K562 (cell line): ENCODE measurements around the gene SLC7A4. TPM values are rescaled to one million over a fixed set of nuclear protein-coding genes. Genes with fewer than 3 reads are reported as not detected.
A peak's percentile ranks its signal among the peaks of the same experiment; 100 is the strongest.

Experiments
- ATF1 ChIP-seq, 2 experiments: fragments of 450-650 bp in 1 of 2; IDR thresholded peaks; 2 replicates each; pipeline ENCODE4 v1.6.1; 2016; ENCODE audit warnings: missing compliant biosample characterization in 1 of 2, missing genetic modification characterization in 1 of 2
- DNMT1 ChIP-seq: fragments of 450-650 bp; IDR thresholded peaks from 2 replicates; pipeline ENCODE4 v1.6.1; 2016; ENCODE audit warnings: antibody characterized with exemption, mild to moderate bottlenecking
- ELF4 ChIP-seq: fragments of 450-650 bp; formaldehyde crosslinking; IDR thresholded peaks from 2 replicates; pipeline ENCODE4 v1.4.0; 2022; ENCODE audit warnings: missing genetic modification characterization
- ETS2 ChIP-seq: IDR thresholded peaks from 2 replicates; pipeline ENCODE4 v1.6.1; 2016; ENCODE audit warnings: borderline replicate concordance, missing genetic modification characterization, mild to moderate bottlenecking, moderate library complexity, missing compliant biosample characterization; ENCODE audit not compliant: poor library complexity, severe bottlenecking
- HDGF ChIP-seq: fragments of 450-650 bp; IDR thresholded peaks from 2 replicates; pipeline ENCODE4 v1.6.1; 2016
- HINFP ChIP-seq: fragments of 450-650 bp; conservative IDR thresholded peaks from 2 replicates; pipeline ENCODE4 v1.6.1; 2016; ENCODE audit warnings: missing genetic modification characterization, low read depth, mild to moderate bottlenecking, control low read depth, missing compliant biosample characterization
- HSF4 ChIP-seq: fragments of 250-450 bp; sonication (Bioruptor Pico); IDR thresholded peaks from 2 replicates; pipeline ENCODE4 v2.1.2; 2022; ENCODE audit warnings: mild to moderate bottlenecking, moderate library complexity, borderline replicate concordance
- LARP7 ChIP-seq: fragments of 450-650 bp; IDR thresholded peaks from 2 replicates; pipeline ENCODE4 v1.6.1; 2016
- NCOR1 ChIP-seq: fragments of 450-650 bp; IDR thresholded peaks from 2 replicates; pipeline ENCODE4 v1.6.1; 2016; ENCODE audit warnings: mild to moderate bottlenecking, moderate library complexity
- NR2F6 ChIP-seq: fragments of 450-650 bp; formaldehyde crosslinking; IDR thresholded peaks from 2 replicates; pipeline ENCODE4 v1.4.0; 2020; ENCODE audit warnings: mild to moderate bottlenecking
- PRPF4 ChIP-seq: fragments of 200-400 bp; formaldehyde crosslinking; IDR thresholded peaks from one replicate; pipeline ENCODE4 v1.6.1; 2017; ENCODE audit warnings: low read length, low read depth, mild to moderate bottlenecking; ENCODE audit not compliant: insufficient read depth, poor library complexity, severe bottlenecking
- RUNX1 ChIP-seq: sonication (generic); IDR thresholded peaks from 2 replicates; pipeline ENCODE4 v1.6.1; 2016; ENCODE audit warnings: antibody characterized with exemption, low read depth
- TCF7L2 ChIP-seq: fragments of 150-350 bp; IDR thresholded peaks from 2 replicates; pipeline ENCODE4 v1.6.1; 2016; ENCODE audit warnings: low read depth, mild to moderate bottlenecking, low read length, moderate library complexity
- XRCC4 ChIP-seq: IDR thresholded peaks from one replicate; pipeline ENCODE4 v1.6.1; 2011; ENCODE audit not compliant: insufficient read depth, insufficient read length; ENCODE audit errors: extremely low read depth
- ZBTB12 ChIP-seq: fragments of 250-450 bp; sonication (Bioruptor Pico); IDR thresholded peaks from 2 replicates; pipeline ENCODE4 v1.4.0; 2020
- ZFP1 ChIP-seq: fragments of 450-650 bp; formaldehyde crosslinking; IDR thresholded peaks from 2 replicates; pipeline ENCODE4 v1.4.0; 2020; ENCODE audit warnings: mild to moderate bottlenecking, mixed read lengths
- ZNF780A ChIP-seq: fragments of 250-450 bp; sonication (Bioruptor Pico); IDR thresholded peaks from 2 replicates; pipeline ENCODE4 v1.5.0; 2021; ENCODE audit warnings: mild to moderate bottlenecking
- polyA plus RNA-seq, 8 experiments: library from polyadenylated mRNA; depleted of rRNA in 4 of 8; stranded (reverse) in 5 of 8; unstranded in 3 of 8; fragments of >200 nt; fragmentation: Nextera tagmentation in 2 of 8; fragmentation: Illumina TruSeq in 1 of 8; extraction: Ambion mirVana in 2 of 8; extraction: Trizol in 1 of 8; gene quantifications; 2 replicates each; pipeline versions ENCODE4 v1.2.1 to v1.2.3, GENCODE V29; 2011 to 2014; ENCODE audit warnings: inconsistent platforms in 1 of 8, missing spikeins in 1 of 8
- total RNA-seq, 7 experiments: library from RNA; depleted of rRNA in 6 of 7; stranded (reverse); fragments of >200 nt in 6 of 7; fragmentation: Illumina TruSeq in 2 of 7; extraction: Trizol in 2 of 7; gene quantifications; 2 replicates each; pipeline versions ENCODE4 v1.2.1 to v1.2.3, GENCODE V29; 2011 to 2021; ENCODE audit warnings: low replicate concordance in 1 of 7
- TF ChIP-seq, protein P1 (sequence below): fragments of 250-450 bp; sonication (Bioruptor Pico); IDR thresholded peaks from 2 replicates; pipeline ENCODE4 v1.9.0; 2021; ENCODE audit warnings: mild to moderate bottlenecking, inconsistent platforms
- TF ChIP-seq, protein P2 (sequence below): fragments of 450-650 bp; formaldehyde crosslinking; IDR thresholded peaks from 2 replicates; pipeline ENCODE4 v1.4.0; 2022; ENCODE audit warnings: missing genetic modification characterization
- TF ChIP-seq, protein P3 (sequence below): IDR thresholded peaks from 2 replicates; pipeline ENCODE4 v1.6.1; 2011; ENCODE audit not compliant: insufficient read length; ENCODE audit errors: extremely low read depth

The SLC7A4 gene
- total and polyA plus RNA-seq, 9 of the 15 experiments (the other 6 are each of a cell fraction or from before 2014, with no cell fraction given): not detected

DNA sequence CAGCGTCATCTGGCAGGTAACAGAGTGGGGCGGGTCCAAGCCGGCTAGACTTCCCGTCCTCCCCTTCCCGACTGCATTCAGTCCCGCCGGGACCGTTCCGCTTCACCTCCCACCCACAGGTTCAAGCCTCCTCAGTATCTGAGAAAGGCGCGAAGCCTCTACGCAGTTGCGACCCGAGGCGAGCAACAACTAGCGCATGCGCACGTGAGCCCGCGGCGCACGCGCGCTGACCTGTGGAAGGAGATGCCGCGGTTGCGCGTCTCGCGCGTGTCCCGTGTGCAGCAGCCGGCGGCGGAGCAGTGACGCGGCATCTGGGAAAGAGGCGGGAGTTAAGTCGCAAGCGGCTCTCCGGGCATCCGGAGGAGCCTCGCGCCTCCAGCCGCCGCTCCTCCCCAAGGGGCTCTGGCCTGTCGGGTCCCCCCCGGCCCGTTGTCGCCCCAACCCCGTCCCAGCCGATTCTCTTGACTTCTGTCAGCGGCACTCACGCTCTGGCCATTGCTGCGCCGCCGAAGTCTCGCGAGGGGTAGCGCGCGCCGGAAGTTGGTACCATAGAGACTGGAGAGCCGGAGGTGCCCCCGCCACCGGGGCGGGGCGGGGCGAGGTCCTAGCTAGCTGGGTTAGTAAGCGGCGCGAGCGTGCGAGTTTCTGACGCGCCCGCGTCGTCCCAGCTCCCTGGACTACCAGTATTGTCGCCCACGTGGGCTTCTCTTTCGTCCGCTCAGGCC lies 30.6 kb downstream of the SLC7A4 start, which contains the start of gene THAP7 (continued):
- TF ChIP-seq HINFP (tag) (no peak), NR2F6 (CRISPR knock-in tag) (peak; percentile 87; the same call in 1 of the 2 replicates), RUNX1 (no peak), DNMT1 (no peak), TCF7L2 (no peak; the same call in 1 of the 2 replicates), HSF4 (CRISPR knock-in tag) (no peak), ZFP1 (CRISPR knock-in tag) (peak; percentile 76), ETS2 (tag) (no peak), LARP7 (no peak), XRCC4 (no peak), PRPF4 (no peak), HDGF (no peak), ZNF780A (CRISPR knock-in tag) (no peak), ELF4 (CRISPR knock-in tag) (peak; percentile 88), ATF1 (CRISPR knock-in tag; IDR thresholded peaks at IDR 0.05) (no peak), ATF1 (tag; IDR thresholded peaks at IDR 0.05) (no peak), NCOR1 (no peak), ZBTB12 (CRISPR knock-in tag) (peak; percentile 97)
- TF ChIP-seq, protein P1, sequence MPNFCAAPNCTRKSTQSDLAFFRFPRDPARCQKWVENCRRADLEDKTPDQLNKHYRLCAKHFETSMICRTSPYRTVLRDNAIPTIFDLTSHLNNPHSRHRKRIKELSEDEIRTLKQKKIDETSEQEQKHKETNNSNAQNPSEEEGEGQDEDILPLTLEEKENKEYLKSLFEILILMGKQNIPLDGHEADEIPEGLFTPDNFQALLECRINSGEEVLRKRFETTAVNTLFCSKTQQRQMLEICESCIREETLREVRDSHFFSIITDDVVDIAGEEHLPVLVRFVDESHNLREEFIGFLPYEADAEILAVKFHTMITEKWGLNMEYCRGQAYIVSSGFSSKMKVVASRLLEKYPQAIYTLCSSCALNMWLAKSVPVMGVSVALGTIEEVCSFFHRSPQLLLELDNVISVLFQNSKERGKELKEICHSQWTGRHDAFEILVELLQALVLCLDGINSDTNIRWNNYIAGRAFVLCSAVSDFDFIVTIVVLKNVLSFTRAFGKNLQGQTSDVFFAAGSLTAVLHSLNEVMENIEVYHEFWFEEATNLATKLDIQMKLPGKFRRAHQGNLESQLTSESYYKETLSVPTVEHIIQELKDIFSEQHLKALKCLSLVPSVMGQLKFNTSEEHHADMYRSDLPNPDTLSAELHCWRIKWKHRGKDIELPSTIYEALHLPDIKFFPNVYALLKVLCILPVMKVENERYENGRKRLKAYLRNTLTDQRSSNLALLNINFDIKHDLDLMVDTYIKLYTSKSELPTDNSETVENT (CRISPR knock-in tag): peak; percentile 98
- TF ChIP-seq, protein P2, sequence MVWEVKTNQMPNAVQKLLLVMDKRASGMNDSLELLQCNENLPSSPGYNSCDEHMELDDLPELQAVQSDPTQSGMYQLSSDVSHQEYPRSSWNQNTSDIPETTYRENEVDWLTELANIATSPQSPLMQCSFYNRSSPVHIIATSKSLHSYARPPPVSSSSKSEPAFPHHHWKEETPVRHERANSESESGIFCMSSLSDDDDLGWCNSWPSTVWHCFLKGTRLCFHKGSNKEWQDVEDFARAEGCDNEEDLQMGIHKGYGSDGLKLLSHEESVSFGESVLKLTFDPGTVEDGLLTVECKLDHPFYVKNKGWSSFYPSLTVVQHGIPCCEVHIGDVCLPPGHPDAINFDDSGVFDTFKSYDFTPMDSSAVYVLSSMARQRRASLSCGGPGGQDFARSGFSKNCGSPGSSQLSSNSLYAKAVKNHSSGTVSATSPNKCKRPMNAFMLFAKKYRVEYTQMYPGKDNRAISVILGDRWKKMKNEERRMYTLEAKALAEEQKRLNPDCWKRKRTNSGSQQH (CRISPR knock-in tag): peak; percentile 73
- TF ChIP-seq, protein P3, sequence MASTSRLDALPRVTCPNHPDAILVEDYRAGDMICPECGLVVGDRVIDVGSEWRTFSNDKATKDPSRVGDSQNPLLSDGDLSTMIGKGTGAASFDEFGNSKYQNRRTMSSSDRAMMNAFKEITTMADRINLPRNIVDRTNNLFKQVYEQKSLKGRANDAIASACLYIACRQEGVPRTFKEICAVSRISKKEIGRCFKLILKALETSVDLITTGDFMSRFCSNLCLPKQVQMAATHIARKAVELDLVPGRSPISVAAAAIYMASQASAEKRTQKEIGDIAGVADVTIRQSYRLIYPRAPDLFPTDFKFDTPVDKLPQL: no peak
